HG03442 (cell line): Measurements from ENCODE around the gene KAZALD1.

Source experiments
- ATAC-seq: cut with Tn5 transposase; IDR thresholded peaks from one replicate; pipeline ENCODE4 v1.9.1; 2021; ENCODE audit warnings: mild to moderate bottlenecking, moderate library complexity; ENCODE audit not compliant: unreplicated experiment

Gene KAZALD1

GRCh38 chr10:101046332-101047238 lies 15.2 kb upstream of the KAZALD1 start:
- ATAC-seq = no peak

- ATAC-seq = no peak
These were observed 14.5 kb upstream of the KAZALD1 start for GRCh38 chr10:101047268-101047667.

- no peak for ATAC-seq
These were observed 13.6 kb upstream of the KAZALD1 start for GRCh38 chr10:101047961-101048892.

GRCh38 chr10:101050208-101051069 lies 11.3 kb upstream of the KAZALD1 start:
- ATAC-seq = peak; percentile 59

GRCh38 chr10:101052285-101052684 lies 9.5 kb upstream of the KAZALD1 start:
- no peak for ATAC-seq

- ATAC-seq = no peak
These were observed 8.3 kb upstream of the KAZALD1 start for GRCh38 chr10:101053516-101053915.

- no peak for ATAC-seq
These were observed 7.4 kb upstream of the KAZALD1 start for GRCh38 chr10:101054351-101054750.

- ATAC-seq = no peak
These were observed 6.9 kb upstream of the KAZALD1 start for GRCh38 chr10:101054876-101055275.

- no peak for ATAC-seq
These were observed 6.4 kb upstream of the KAZALD1 start for GRCh38 chr10:101055411-101055810.

- ATAC-seq = no peak
These were observed 5.2 kb upstream of the KAZALD1 start for GRCh38 chr10:101056365-101057151.

- peak; percentile 38 for ATAC-seq
These were observed 1.5 kb upstream of the KAZALD1 start for GRCh38 chr10:101060036-101060950.

- ATAC-seq = peak; percentile 52
These were observed 702 bp upstream of the KAZALD1 start for GRCh38 chr10:101060951-101061623.

GRCh38 chr10:101062232-101063049 lies 652 bp downstream of the KAZALD1 start:
- ATAC-seq = no peak

GRCh38 chr10:101063050-101063525 lies 1.3 kb downstream of the KAZALD1 start:
- ATAC-seq = no peak

GRCh38 chr10:101063548-101064414 lies 2.0 kb downstream of the KAZALD1 start:
- ATAC-seq = no peak

- ATAC-seq = no peak
These were observed 2.7 kb downstream of the KAZALD1 start for GRCh38 chr10:101064415-101065030.
